Epithelial cell of esophagus (primary cell): ENCODE data around the gene USPL1.
"Not testable (repeated sequence)": the region's sequence is repeated elsewhere in the genome, so short reads cannot be mapped to it uniquely, and the experiment has no call there.

Source experiments
- DNase-seq: peaks from one replicate; pipeline ENCODE4 v3.0.0; 2010; ENCODE audit warnings: low read depth
- H3K4me3 ChIP-seq: 2 replicates; pipeline ENCODE4 v1.5.1; 2011; ENCODE audit warnings: mild to moderate bottlenecking, low read length, control low read depth
- TF ChIP-seq, protein P1 (sequence below): IDR thresholded peaks from 2 replicates; pipeline ENCODE4 v1.5.1; 2011; ENCODE audit warnings: low read depth, mild to moderate bottlenecking, low read length, control low read depth, inconsistent platforms; ENCODE audit not compliant: insufficient read depth; ENCODE audit errors: missing control alignments

The USPL1 gene

DNA sequence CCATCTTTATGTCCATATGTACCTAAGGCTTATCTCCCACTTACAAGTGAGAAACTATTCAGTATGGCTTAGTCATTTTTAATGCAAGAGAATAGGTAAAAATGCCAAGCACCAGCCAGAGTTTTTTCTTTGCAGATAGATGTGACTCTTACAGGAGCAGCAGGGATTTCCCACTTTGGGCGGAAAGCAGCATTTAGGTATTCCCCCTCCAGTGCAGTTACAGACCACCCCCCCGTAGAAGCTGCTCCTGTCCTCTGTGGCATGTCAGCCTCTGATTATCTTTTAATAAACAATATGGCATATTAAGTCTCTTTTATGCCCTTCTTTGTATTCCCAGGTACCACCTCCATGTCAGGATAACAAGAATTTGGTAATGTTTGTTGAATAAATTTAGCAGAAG is 24.7 kb upstream of the USPL1 start:
- no peak for DNase-seq
- TF ChIP-seq, protein P1, sequence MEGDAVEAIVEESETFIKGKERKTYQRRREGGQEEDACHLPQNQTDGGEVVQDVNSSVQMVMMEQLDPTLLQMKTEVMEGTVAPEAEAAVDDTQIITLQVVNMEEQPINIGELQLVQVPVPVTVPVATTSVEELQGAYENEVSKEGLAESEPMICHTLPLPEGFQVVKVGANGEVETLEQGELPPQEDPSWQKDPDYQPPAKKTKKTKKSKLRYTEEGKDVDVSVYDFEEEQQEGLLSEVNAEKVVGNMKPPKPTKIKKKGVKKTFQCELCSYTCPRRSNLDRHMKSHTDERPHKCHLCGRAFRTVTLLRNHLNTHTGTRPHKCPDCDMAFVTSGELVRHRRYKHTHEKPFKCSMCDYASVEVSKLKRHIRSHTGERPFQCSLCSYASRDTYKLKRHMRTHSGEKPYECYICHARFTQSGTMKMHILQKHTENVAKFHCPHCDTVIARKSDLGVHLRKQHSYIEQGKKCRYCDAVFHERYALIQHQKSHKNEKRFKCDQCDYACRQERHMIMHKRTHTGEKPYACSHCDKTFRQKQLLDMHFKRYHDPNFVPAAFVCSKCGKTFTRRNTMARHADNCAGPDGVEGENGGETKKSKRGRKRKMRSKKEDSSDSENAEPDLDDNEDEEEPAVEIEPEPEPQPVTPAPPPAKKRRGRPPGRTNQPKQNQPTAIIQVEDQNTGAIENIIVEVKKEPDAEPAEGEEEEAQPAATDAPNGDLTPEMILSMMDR: no peak
- H3K4me3 ChIP-seq: no peak overlapping the region

DNA sequence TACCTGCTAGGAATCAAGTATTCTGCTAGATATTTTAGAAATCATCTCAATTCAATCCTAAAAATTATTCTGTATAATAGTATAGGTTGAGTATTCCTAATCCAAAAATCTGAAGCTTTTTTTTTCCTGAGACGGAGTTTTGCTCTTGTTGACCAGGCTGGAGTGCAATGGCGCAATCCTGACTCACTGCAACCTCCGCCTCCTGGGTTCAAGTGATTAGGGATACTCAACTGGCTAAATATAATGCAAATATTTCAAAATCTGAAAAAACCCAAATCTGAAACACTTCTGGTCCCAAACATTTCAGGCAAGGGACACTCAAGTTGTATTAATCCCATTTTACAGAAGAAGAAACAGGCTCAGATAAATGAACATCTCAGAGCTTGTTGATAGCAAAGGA is 17.2 kb upstream of the USPL1 start:
- TF ChIP-seq, protein P1: no peak
- no peak for DNase-seq
- no peak overlapping the region for H3K4me3 ChIP-seq

DNA sequence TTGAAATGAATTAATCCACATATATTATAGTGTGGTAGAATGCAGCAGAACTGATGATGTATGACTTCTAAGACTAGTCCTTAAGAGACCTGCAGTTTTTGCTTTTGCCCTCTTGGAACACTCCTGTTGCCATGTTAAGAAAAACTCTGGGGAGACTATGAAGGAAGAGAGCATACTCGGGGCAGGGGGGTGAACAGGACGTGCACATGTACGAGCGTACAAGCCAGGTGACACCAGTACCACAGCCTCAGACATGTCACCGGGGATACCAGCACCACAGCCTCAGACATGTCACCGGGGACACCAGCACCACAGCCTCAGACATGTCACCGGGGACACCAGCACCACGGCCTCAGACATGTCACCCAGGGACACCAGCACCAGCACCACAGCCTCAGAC is 15.9 kb upstream of the USPL1 start:
- TF ChIP-seq, protein P1: no peak
- no peak for DNase-seq
- no peak overlapping the region for H3K4me3 ChIP-seq

DNA sequence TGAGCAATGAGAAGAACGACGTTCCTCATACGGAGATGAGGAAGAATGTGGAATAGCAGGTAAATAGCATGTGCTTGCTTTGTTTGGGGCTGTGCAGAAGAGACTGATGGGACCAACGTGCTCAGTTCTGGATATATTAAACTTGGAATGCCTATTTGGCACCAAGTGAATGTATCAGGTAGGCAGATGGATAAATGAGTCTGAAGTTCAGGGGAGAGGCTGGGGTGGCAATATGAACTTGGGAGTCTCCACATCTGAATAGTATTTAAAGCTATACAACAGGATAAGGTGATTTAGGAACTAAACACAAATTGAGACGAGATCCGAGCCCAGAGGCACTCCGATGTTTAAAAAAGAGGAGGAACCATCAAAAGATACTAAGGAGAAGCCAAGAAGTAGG is 12.7 kb upstream of the USPL1 start:
- no peak for DNase-seq
- H3K4me3 ChIP-seq: no peak overlapping the region
- TF ChIP-seq, protein P1: no peak

DNA sequence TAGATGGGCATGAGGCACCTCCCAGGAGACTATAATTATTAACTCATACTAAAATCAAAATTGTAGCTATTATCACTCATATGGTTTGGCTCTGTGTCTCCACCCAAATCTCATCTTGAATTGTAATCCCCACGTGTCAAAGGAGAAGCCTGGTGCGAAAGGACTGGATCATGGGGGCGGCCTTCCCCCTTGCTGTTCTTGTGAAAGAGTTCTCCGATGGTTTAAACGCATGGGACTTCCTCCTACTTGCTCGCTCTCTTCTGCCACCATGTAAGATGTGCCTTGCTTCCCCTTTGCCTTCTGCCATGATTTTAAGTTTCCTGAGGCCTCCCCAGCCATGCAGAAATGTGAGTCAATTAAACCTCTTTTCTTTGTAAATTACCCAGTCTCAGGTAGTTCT is 10.5 kb upstream of the USPL1 start:
- not testable (repeated sequence) for DNase-seq, H3K4me3 ChIP-seq

DNA sequence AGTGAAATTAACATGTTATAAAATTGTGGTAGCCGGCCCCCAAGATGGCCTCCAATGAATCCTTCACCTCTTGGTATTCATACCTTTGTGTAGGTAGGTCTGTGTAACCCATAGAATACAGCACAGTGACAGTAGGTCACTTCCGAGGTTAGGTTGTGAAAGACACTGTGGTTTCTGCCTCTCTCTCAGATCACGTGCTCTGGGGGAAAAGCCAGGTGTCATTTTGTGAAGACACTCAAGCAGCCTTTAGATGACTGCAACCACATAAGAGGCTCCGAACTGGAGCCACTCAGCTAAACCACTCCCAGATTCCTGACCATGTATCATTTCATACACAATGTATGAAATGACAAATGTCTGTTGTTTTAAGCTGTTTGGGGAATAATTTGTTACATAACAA is 9.8 kb upstream of the USPL1 start:
- TF ChIP-seq, protein P1: no peak
- DNase-seq: peak; percentile 53
- H3K4me3 ChIP-seq: no peak overlapping the region

DNA sequence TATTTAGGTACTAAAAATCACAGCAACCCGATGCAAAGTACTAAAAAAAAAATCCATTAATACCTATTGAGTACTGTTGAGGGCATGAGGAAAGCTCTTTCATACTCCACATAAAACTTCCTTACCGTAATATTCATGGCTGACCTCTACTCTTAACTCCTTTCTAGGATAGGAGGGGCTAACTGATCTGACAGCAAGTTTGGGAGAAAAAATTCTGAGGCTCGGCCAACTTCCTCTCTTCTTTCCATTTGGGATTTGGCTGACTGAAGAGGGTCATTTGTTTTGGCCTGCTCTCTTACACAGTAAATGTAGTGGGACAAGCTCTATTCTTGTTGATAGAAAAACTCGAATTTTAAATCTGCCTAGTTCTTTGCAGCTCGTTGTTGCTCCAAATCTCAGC is 9.4 kb upstream of the USPL1 start:
- TF ChIP-seq, protein P1: no peak
- no peak for DNase-seq
- no peak overlapping the region for H3K4me3 ChIP-seq

DNA sequence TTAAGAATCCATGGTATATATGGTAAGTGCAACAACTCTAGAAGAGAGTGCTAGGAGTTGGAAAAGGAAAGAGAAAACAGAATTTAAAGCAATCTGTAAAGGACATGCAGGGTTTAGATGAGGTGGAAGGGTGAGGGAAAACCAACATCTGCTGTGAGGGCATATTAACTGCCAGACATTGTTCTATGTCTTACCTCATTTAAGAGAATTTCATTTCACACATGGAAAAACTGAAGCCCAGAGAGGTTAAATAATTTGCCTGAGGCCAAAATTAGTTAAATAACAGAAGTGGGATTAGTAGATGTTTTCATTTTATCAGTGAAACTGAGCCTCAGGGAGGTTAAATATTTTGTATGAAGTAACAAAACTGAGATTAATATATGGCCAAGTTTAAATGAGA is 7.4 kb upstream of the USPL1 start:
- TF ChIP-seq, protein P1: no peak
- DNase-seq: no peak
- no peak overlapping the region for H3K4me3 ChIP-seq
